PFSK-1 (cell line): ENCODE data around the gene MTCL3.

ENCODE experiments used
- FOXP2 ChIP-seq: optimal IDR thresholded peaks from 2 replicates; pipeline ENCODE3; 2011; ENCODE audit warnings: borderline replicate concordance, control low read depth, inconsistent platforms; ENCODE audit not compliant: insufficient read depth; ENCODE audit errors: extremely low read length, extremely low read depth
- POLR2AphosphoS5 ChIP-seq: IDR thresholded peaks from 2 replicates; pipeline ENCODE4 v1.6.1; 2012; ENCODE audit warnings: low read depth, mild to moderate bottlenecking, control low read depth, low read length, moderate library complexity
- SIN3A ChIP-seq: IDR thresholded peaks from 2 replicates; pipeline ENCODE4 v1.6.1; 2012; ENCODE audit warnings: mild to moderate bottlenecking, low read length, moderate library complexity, borderline replicate concordance; ENCODE audit not compliant: insufficient read depth
- TF ChIP-seq, protein P1 (sequence below), 2 experiments: IDR thresholded peaks; 2 replicates each; pipeline versions ENCODE4 v1.6.1 to v1.8.0; 2011 to 2012; ENCODE audit warnings: low read depth in 2 of 2, low read length in 2 of 2, control low read depth in 1 of 2, inconsistent platforms in 1 of 2, mild to moderate bottlenecking in 1 of 2, moderate library complexity in 1 of 2; ENCODE audit not compliant: insufficient read depth in 1 of 2

DNA sequence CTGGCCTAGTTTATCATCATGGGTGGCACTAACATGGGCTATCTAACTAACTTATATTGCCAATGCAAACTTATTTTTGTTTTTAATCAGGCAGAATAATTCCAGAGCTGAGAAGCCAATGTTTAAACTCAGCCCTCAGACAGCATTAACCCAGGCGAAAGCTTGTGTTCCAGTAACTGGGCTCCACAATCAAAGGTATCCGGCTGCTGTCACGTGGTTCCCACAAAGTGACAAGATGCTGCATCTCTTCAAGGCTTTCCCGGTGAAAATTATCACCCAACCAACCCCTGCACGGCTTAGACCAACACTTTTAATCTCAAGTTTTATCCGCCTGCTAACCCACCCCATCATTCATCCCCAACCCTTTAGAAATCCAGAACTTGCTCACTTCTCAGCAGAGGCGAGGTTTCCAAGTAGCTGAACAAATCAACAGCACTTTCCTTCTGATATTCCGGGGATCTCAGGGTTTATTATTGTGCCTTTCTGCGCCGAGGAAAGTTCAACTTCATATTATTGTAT lies 885 bp downstream of the MTCL3 start:
- TF ChIP-seq POLR2AphosphoS5 (no peak), SIN3A (no peak), FOXP2 (no peak)
- TF ChIP-seq, protein P1, sequence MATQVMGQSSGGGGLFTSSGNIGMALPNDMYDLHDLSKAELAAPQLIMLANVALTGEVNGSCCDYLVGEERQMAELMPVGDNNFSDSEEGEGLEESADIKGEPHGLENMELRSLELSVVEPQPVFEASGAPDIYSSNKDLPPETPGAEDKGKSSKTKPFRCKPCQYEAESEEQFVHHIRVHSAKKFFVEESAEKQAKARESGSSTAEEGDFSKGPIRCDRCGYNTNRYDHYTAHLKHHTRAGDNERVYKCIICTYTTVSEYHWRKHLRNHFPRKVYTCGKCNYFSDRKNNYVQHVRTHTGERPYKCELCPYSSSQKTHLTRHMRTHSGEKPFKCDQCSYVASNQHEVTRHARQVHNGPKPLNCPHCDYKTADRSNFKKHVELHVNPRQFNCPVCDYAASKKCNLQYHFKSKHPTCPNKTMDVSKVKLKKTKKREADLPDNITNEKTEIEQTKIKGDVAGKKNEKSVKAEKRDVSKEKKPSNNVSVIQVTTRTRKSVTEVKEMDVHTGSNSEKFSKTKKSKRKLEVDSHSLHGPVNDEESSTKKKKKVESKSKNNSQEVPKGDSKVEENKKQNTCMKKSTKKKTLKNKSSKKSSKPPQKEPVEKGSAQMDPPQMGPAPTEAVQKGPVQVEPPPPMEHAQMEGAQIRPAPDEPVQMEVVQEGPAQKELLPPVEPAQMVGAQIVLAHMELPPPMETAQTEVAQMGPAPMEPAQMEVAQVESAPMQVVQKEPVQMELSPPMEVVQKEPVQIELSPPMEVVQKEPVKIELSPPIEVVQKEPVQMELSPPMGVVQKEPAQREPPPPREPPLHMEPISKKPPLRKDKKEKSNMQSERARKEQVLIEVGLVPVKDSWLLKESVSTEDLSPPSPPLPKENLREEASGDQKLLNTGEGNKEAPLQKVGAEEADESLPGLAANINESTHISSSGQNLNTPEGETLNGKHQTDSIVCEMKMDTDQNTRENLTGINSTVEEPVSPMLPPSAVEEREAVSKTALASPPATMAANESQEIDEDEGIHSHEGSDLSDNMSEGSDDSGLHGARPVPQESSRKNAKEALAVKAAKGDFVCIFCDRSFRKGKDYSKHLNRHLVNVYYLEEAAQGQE (IDR thresholded peaks at IDR 0.05; ENCODE audit: insufficient read depth in 1 of 2, low read depth in 2 of 2, low read length in 2 of 2), result no peak
